GM19395 (cell line): ENCODE measurements around the gene NXNL1.

Source experiments
- ATAC-seq: cut with Tn5 transposase; IDR thresholded peaks from one replicate; pipeline ENCODE4 v1.9.1; 2021; ENCODE audit warnings: mild to moderate bottlenecking, moderate library complexity; ENCODE audit not compliant: unreplicated experiment

Gene NXNL1

GRCh38 chr19:17458970-17459369, 1.8 kb downstream of the NXNL1 start:
- ATAC-seq = no peak

- no peak for ATAC-seq
Measured at GRCh38 chr19:17457616-17458015, 3.1 kb downstream of the NXNL1 start.

GRCh38 chr19:17456127-17456526, 4.6 kb downstream of the NXNL1 start:
- no peak for ATAC-seq

- ATAC-seq = no peak
Measured at GRCh38 chr19:17455308-17456123, 5.2 kb downstream of the NXNL1 start.

GRCh38 chr19:17454576-17455071, 6.1 kb downstream of the NXNL1 start:
- ATAC-seq = no peak

GRCh38 chr19:17451820-17452219, 8.9 kb downstream of the NXNL1 start:
- no peak for ATAC-seq

- no peak for ATAC-seq
Measured at GRCh38 chr19:17450264-17451075, 10.3 kb downstream of the NXNL1 start.

- ATAC-seq = no peak
Measured at GRCh38 chr19:17448131-17448967, 12.4 kb downstream of the NXNL1 start, which contains the start of gene TMEM221. TSS of gene TMEM221 (minus strand) at chr19:17448668. CDS start at chr19:17448462, 206 bp downstream.

GRCh38 chr19:17447704-17448130, 13.0 kb downstream of the NXNL1 start:
- ATAC-seq = no peak

GRCh38 chr19:17445526-17446165, 15.1 kb downstream of the NXNL1 start:
- ATAC-seq = no peak

GRCh38 chr19:17441241-17442021, 19.3 kb downstream of the NXNL1 start:
- ATAC-seq = no peak

- ATAC-seq = no peak
Measured at GRCh38 chr19:17436874-17437267, 23.9 kb downstream of the NXNL1 start.

- ATAC-seq = no peak
Measured at GRCh38 chr19:17436094-17436873, 24.4 kb downstream of the NXNL1 start.

GRCh38 chr19:17435218-17435617, 25.5 kb downstream of the NXNL1 start:
- no peak for ATAC-seq

GRCh38 chr19:17431417-17431816, 29.3 kb downstream of the NXNL1 start:
- no peak for ATAC-seq

GRCh38 chr19:17429641-17430113, 31.0 kb downstream of the NXNL1 start:
- ATAC-seq = no peak

- ATAC-seq = no peak
Measured at GRCh38 chr19:17424743-17425365, 35.9 kb downstream of the NXNL1 start.
